HepG2 (cell line): ENCODE results near the gene MT1G. TPM values are rescaled to one million over a fixed set of nuclear protein-coding genes. Genes with fewer than 3 reads are reported as not detected.
A peak's percentile ranks its signal among the peaks of the same experiment; 100 is the strongest.

Source experiments
- ATAC-seq: fragments of 200-7000 bp; cut with Tn5 transposase; 3 replicates; pipeline ENCODE4 v1.9.1; 2020; ENCODE audit warnings: mild to moderate bottlenecking, moderate library complexity
- BruUV-seq: library from RNA; stranded (reverse); fragments of 400-500 nt; replicated peaks from 2 replicates; lab custom pipeline; 2021; lab: Mats Ljungman, UMichigan
- CTCF ChIA-PET: fragments of 300-600 bp; formaldehyde crosslinking; extraction: SDS; loops from one replicate; lab custom pipeline; 2021; ENCODE audit warnings: low total read pairs, inconsistent platforms, low intra/inter-chr PET ratio; lab: Yijun Ruan, JAX
- POLR2A ChIA-PET: fragments of 350-600 bp; sonication (Branson Sonifier 250); formaldehyde crosslinking; loops from one replicate; lab custom pipeline; 2020; ENCODE audit warnings: antibody characterized with exemption, inconsistent platforms; lab: Yijun Ruan, JAX
- DNase-seq: peaks from one replicate; pipeline ENCODE4 v3.0.0-alpha.2; 2015; ENCODE audit warnings: low spot score
- FAIRE-seq: peaks from 3 replicates; lab custom pipeline; 2011; peaks lifted over from hg19 to GRCh38; lab: Jason Lieb, UNC
- H2AFZ ChIP-seq: one replicate; pipeline ENCODE4 v1.6.1; 2011; ENCODE audit warnings: low read length, inconsistent platforms
- H3K27ac ChIP-seq: fragments of 300-600 bp; 3 replicates; pipeline ENCODE4 v1.8.0; 2011; ENCODE audit warnings: mixed run types, mild to moderate bottlenecking, mixed read lengths, low read length, inconsistent platforms; ENCODE audit not compliant: insufficient read depth; ENCODE audit errors: extremely low read length
- H3K27me3 ChIP-seq, 2 experiments: fragments of 200-600 bp in 1 of 2; 2 replicates in 1 of 2; 3 replicates in 1 of 2; pipeline versions ENCODE4 v1.6.0 to v1.8.0; 2011; ENCODE audit warnings: low read length in 2 of 2, mild to moderate bottlenecking in 2 of 2, moderate library complexity in 2 of 2, inconsistent platforms in 1 of 2; ENCODE audit not compliant: insufficient read depth in 2 of 2, control insufficient read depth in 1 of 2
- H3K36me3 ChIP-seq, 2 experiments: fragments of 200-600 bp in 1 of 2; replicated peaks in 1 of 2; 2 replicates in 1 of 2; 3 replicates in 1 of 2; pipeline versions ENCODE4 v1.5.1 to v1.8.0; 2011; ENCODE audit warnings: low read length in 2 of 2, inconsistent platforms in 1 of 2; ENCODE audit not compliant: insufficient read depth in 2 of 2, control insufficient read depth in 1 of 2
- H3K4me1 ChIP-seq: 2 replicates; pipeline ENCODE4 v1.5.1; 2012; ENCODE audit warnings: low read length, inconsistent platforms; ENCODE audit not compliant: insufficient read depth
- H3K4me2 ChIP-seq: 2 replicates; pipeline ENCODE4 v1.6.0; 2011; ENCODE audit warnings: low read depth, low read length, inconsistent platforms
- H3K4me3 ChIP-seq, 3 experiments: fragments of 200-600 bp in 1 of 3; sonication (generic), shearing (Covaris generic) in 1 of 3; replicated peaks in 1 of 3; 2 replicates each; pipeline ENCODE4 v1.5.1; 2011 to 2016; ENCODE audit warnings: low read length in 3 of 3, inconsistent platforms in 2 of 3, low read depth in 2 of 3, mild to moderate bottlenecking in 2 of 3, control low read depth in 1 of 3, mixed read lengths in 1 of 3; ENCODE audit not compliant: insufficient read depth in 1 of 3
- H3K79me2 ChIP-seq: one replicate; pipeline ENCODE4 v1.6.1; 2011; ENCODE audit warnings: low read length, inconsistent platforms; ENCODE audit not compliant: insufficient read depth
- H3K9ac ChIP-seq: 2 replicates; pipeline ENCODE4 v1.6.0; 2011; ENCODE audit warnings: mild to moderate bottlenecking, low read depth, low read length, inconsistent platforms; ENCODE audit not compliant: insufficient read depth
- H3K9me3 ChIP-seq: 2 replicates; pipeline ENCODE4 v1.5.1; 2012; ENCODE audit warnings: mild to moderate bottlenecking, low read length
- H4K20me1 ChIP-seq: 2 replicates; pipeline ENCODE4 v1.6.0; 2011; ENCODE audit warnings: inconsistent platforms, mild to moderate bottlenecking, low read length, moderate library complexity; ENCODE audit not compliant: insufficient read depth
- WGBS: methylation state at CpG from one replicate; pipeline ENCODE4 v1.1.6; 2017; ENCODE audit warnings: low lambda C conversion rate; 5-methylcytosine and 5-hydroxymethylcytosine counted together
- in situ Hi-C: cut with HindIII; loops from 2 replicates; pipeline ENCODE4 v1.10.0; 2017; ENCODE audit warnings: low pct_unique_long_range_greater_than_20kb; ENCODE audit not compliant: extremely low pct_ligation_motif_present
- intact Hi-C: fragments of 100-400 bp; cut with micrococcal nuclease; formaldehyde crosslinking; loops from one replicate; pipeline ENCODE4 v1.10.0; 2022; ENCODE audit not compliant: unreplicated experiment
- polyA plus RNA-seq, 8 experiments: library from polyadenylated mRNA; depleted of rRNA in 3 of 8; stranded (reverse) in 7 of 8; unstranded in 1 of 8; fragments of >200 nt; fragmentation: Illumina TruSeq in 4 of 8; extraction: Trizol in 4 of 8; gene quantifications; 2 replicates each; pipeline versions ENCODE4 v1.2.1 to v1.2.3, GENCODE V29; 2011 to 2016; ENCODE audit warnings: low read depth in 4 of 8, missing spikeins in 1 of 8, mixed read lengths in 1 of 8; ENCODE audit not compliant: insufficient read depth in 1 of 8
- total RNA-seq, 5 experiments: library from RNA; depleted of rRNA; stranded (reverse); fragments of >200 nt; fragmentation: Illumina TruSeq; extraction: Trizol; gene quantifications; 2 replicates each; pipeline ENCODE4 v1.2.3, GENCODE V29; 2016; ENCODE audit warnings: low read depth in 1 of 5
- TF ChIP-seq, protein P1 (sequence below), 2 experiments: IDR thresholded peaks; 2 replicates each; pipeline ENCODE4 v1.6.1; 2011 to 2012; ENCODE audit warnings: low read length in 2 of 2, borderline replicate concordance in 1 of 2, low read depth in 1 of 2, mild to moderate bottlenecking in 1 of 2, moderate library complexity in 1 of 2
- TF ChIP-seq, protein P2 (sequence below): sonication (generic); formaldehyde crosslinking; IDR thresholded peaks from 2 replicates; pipeline ENCODE4 v1.5.0; 2020; ENCODE audit warnings: mild to moderate bottlenecking, missing genetic modification reagents, borderline replicate concordance

The MT1G gene
- total and polyA plus RNA-seq, 2 of the 13 experiments (the other 11 are each of a cell fraction or from before 2014, with no cell fraction given) = 3.6 to 377 TPM

- BruUV-seq = no TSS peak
- Histone ChIP-seq H3K27me3 (peaks cover 9 to 42% of the 10 kb centered on the region in 2 experiments; a peak in 4 of 5 replicates), H3K79me2 (no peaks in the 10 kb centered on the region), H3K27ac (no peak overlapping the region), H3K4me1 (peaks cover 40% of the 10 kb centered on the region), H3K4me2 (no peak overlapping the region), H3K9me3 (no peaks in the 10 kb centered on the region), H4K20me1 (no peaks in the 10 kb centered on the region), H3K9ac (no peak overlapping the region), H3K36me3 (no peaks in the 10 kb centered on the region), H3K4me3 (no peak overlapping the region), H2AFZ (no peak overlapping the region)
- ChIA-PET CTCF (no interaction called here), POLR2A (no interaction called here)
- TF ChIP-seq, protein P1, sequence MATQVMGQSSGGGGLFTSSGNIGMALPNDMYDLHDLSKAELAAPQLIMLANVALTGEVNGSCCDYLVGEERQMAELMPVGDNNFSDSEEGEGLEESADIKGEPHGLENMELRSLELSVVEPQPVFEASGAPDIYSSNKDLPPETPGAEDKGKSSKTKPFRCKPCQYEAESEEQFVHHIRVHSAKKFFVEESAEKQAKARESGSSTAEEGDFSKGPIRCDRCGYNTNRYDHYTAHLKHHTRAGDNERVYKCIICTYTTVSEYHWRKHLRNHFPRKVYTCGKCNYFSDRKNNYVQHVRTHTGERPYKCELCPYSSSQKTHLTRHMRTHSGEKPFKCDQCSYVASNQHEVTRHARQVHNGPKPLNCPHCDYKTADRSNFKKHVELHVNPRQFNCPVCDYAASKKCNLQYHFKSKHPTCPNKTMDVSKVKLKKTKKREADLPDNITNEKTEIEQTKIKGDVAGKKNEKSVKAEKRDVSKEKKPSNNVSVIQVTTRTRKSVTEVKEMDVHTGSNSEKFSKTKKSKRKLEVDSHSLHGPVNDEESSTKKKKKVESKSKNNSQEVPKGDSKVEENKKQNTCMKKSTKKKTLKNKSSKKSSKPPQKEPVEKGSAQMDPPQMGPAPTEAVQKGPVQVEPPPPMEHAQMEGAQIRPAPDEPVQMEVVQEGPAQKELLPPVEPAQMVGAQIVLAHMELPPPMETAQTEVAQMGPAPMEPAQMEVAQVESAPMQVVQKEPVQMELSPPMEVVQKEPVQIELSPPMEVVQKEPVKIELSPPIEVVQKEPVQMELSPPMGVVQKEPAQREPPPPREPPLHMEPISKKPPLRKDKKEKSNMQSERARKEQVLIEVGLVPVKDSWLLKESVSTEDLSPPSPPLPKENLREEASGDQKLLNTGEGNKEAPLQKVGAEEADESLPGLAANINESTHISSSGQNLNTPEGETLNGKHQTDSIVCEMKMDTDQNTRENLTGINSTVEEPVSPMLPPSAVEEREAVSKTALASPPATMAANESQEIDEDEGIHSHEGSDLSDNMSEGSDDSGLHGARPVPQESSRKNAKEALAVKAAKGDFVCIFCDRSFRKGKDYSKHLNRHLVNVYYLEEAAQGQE (IDR thresholded peaks at IDR 0.05; ENCODE audit: borderline replicate concordance in 1 of 2, low read depth in 1 of 2, low read length in 2 of 2) = 0 out of 4 replicates have a peak, but pooled peaks of 1 of the 2 experiments have one; percentile 27
- TF ChIP-seq, protein P2, sequence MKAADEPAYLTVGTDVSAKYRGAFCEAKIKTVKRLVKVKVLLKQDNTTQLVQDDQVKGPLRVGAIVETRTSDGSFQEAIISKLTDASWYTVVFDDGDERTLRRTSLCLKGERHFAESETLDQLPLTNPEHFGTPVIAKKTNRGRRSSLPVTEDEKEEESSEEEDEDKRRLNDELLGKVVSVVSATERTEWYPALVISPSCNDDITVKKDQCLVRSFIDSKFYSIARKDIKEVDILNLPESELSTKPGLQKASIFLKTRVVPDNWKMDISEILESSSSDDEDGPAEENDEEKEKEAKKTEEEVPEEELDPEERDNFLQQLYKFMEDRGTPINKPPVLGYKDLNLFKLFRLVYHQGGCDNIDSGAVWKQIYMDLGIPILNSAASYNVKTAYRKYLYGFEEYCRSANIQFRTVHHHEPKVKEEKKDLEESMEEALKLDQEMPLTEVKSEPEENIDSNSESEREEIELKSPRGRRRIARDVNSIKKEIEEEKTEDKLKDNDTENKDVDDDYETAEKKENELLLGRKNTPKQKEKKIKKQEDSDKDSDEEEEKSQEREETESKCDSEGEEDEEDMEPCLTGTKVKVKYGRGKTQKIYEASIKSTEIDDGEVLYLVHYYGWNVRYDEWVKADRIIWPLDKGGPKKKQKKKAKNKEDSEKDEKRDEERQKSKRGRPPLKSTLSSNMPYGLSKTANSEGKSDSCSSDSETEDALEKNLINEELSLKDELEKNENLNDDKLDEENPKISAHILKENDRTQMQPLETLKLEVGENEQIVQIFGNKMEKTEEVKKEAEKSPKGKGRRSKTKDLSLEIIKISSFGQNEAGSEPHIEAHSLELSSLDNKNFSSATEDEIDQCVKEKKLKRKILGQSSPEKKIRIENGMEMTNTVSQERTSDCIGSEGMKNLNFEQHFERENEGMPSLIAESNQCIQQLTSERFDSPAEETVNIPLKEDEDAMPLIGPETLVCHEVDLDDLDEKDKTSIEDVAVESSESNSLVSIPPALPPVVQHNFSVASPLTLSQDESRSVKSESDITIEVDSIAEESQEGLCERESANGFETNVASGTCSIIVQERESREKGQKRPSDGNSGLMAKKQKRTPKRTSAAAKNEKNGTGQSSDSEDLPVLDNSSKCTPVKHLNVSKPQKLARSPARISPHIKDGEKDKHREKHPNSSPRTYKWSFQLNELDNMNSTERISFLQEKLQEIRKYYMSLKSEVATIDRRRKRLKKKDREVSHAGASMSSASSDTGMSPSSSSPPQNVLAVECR (CRISPR knock-in tag) = no peak
- no peak for FAIRE-seq
- DNase-seq = no peak
- intact Hi-C loops (no loop called here), in situ Hi-C loops (no loop called here)
- 0% methylated on average over 1 of the region's 1 CpG for WGBS
- no peak for ATAC-seq
Measured at GRCh38 chr16:56645838-56646237, 22.0 kb downstream of the MT1G start.
